ENCODE measurements around the gene ARFIP1. TPM values are rescaled to one million over a fixed set of nuclear protein-coding genes. Genes with fewer than 3 reads are reported as not detected.

ARFIP1 gene
- total and polyA plus RNA-seq, 2 donors (not counting 1 experiment from before 2014, with no cell fraction given): 11.1 to 23.5 TPM

- Mint-ChIP-seq H3K27ac (peak overlapping the region; percentile 39), H3K4me1 (peaks cover 26% of the 10 kb centered on the region), H3K27me3 (no peaks in the 10 kb centered on the region), H3K9me3 (ENCODE audit: insufficient read depth) (peaks cover 7% of the 10 kb centered on the region), H3K4me3 (peak overlapping the region; percentile 63)
- no peaks in the 10 kb centered on the region for H3K27me3 ChIP-seq (replicated peaks in 1 of 4; ENCODE audit: control extremely low read depth in 1 of 4, control insufficient read depth in 3 of 4, insufficient read depth in 4 of 4, low read length in 3 of 4)
- peak overlapping the region; percentile 49 for H2AFZ ChIP-seq (ENCODE audit: insufficient read depth, low read depth, low read length, poor library complexity, severe bottlenecking)
- no CpG with 5 or more reads among the region's 4 CpGs for WGBS (ENCODE audit: insufficient coverage)
- H3K79me2 ChIP-seq (ENCODE audit: control insufficient read depth, insufficient read depth, low read length): peaks cover 28% of the 10 kb centered on the region
- no peaks in the 10 kb centered on the region for H3K36me3 ChIP-seq (replicated peaks in 1 of 2; ENCODE audit: control extremely low read depth in 1 of 2, control insufficient read depth in 1 of 2, extremely low read depth in 1 of 2, insufficient read depth in 2 of 2, low read length in 1 of 2)
- ATAC-seq (ENCODE audit: low read depth): peak; percentile 84
- peaks cover 9% of the 10 kb centered on the region for H4K20me1 ChIP-seq (ENCODE audit: control insufficient read depth, insufficient read depth, low read length, poor library complexity, severe bottlenecking)
- no peak for TF ChIP-seq EZH2 (IDR thresholded peaks at IDR 0.05; ENCODE audit: borderline replicate concordance, insufficient read depth, low read depth, low read length, poor library complexity, severe bottlenecking)
- TF ChIP-seq, protein P1, sequence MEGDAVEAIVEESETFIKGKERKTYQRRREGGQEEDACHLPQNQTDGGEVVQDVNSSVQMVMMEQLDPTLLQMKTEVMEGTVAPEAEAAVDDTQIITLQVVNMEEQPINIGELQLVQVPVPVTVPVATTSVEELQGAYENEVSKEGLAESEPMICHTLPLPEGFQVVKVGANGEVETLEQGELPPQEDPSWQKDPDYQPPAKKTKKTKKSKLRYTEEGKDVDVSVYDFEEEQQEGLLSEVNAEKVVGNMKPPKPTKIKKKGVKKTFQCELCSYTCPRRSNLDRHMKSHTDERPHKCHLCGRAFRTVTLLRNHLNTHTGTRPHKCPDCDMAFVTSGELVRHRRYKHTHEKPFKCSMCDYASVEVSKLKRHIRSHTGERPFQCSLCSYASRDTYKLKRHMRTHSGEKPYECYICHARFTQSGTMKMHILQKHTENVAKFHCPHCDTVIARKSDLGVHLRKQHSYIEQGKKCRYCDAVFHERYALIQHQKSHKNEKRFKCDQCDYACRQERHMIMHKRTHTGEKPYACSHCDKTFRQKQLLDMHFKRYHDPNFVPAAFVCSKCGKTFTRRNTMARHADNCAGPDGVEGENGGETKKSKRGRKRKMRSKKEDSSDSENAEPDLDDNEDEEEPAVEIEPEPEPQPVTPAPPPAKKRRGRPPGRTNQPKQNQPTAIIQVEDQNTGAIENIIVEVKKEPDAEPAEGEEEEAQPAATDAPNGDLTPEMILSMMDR (IDR thresholded peaks at IDR 0.05): no peak
- peak overlapping the region in 4 of 5 experiments; percentile 7 to 45 (median 19) for H3K4me3 ChIP-seq (ENCODE audit: control extremely low read depth in 1 of 5, extremely low read depth in 1 of 5, insufficient read depth in 1 of 5, low read depth in 2 of 5, low read length in 4 of 5)
- ChIA-PET POLR2A (no interaction called here), CTCF (interaction anchor here (7.0 to 7.4 kb wide), 2 partner anchors 233 to 276 kb away, joined by 154 to 167 read pairs; no protein-coding TSS in a partner anchor)
- peak overlapping the region; percentile 46 to 86 for H3K27ac ChIP-seq (ENCODE audit: low read length in 2 of 2)
- H3K9ac ChIP-seq (ENCODE audit: low read length): peak overlapping the region; percentile 40
- DNase-seq: peak; percentile 77
- H3K4me2 ChIP-seq (replicated peaks; ENCODE audit: low read depth, low read length, poor library complexity, severe bottlenecking): peak overlapping the region; percentile 67
- peaks cover 5 to 23% (median 20%) of the 10 kb centered on the region in 3 donors for H3K9me3 ChIP-seq (ENCODE audit: control extremely low read depth in 1 of 3, control insufficient read depth in 2 of 3, insufficient read depth in 1 of 3, low read length in 2 of 3)
- peaks cover 21 to 23% of the 10 kb centered on the region in 2 donors for H3K4me1 ChIP-seq (ENCODE audit: control insufficient read depth in 2 of 2, insufficient read depth in 2 of 2, low read length in 2 of 2)
- intact Hi-C loops (cut with micrococcal nuclease): no loop called here
Measured at GRCh38 chr4:152850377-152850776, 70.6 kb downstream of the ARFIP1 start.

GRCh38 chr4:152851226-152851625, 71.5 kb downstream of the ARFIP1 start:
- Histone ChIP-seq H3K9ac (ENCODE audit: low read length) (no peak overlapping the region), H3K4me2 (replicated peaks; ENCODE audit: low read depth, low read length, poor library complexity, severe bottlenecking) (peak overlapping the region; percentile 67), H3K27ac (ENCODE audit: low read length in 2 of 2) (peak overlapping the region in 1 of 2 donors; percentile 86), H3K9me3 (ENCODE audit: control extremely low read depth in 1 of 3, control insufficient read depth in 2 of 3, insufficient read depth in 1 of 3, low read length in 2 of 3) (peaks cover 5 to 24% (median 23%) of the 10 kb centered on the region in 3 donors), H3K27me3 (replicated peaks in 1 of 4; ENCODE audit: control extremely low read depth in 1 of 4, control insufficient read depth in 3 of 4, insufficient read depth in 4 of 4, low read length in 3 of 4) (no peaks in the 10 kb centered on the region), H3K79me2 (ENCODE audit: control insufficient read depth, insufficient read depth, low read length) (peaks cover 34% of the 10 kb centered on the region), H3K4me1 (ENCODE audit: control insufficient read depth in 2 of 2, insufficient read depth in 2 of 2, low read length in 2 of 2) (peaks cover 21 to 23% of the 10 kb centered on the region in 2 donors), H2AFZ (ENCODE audit: insufficient read depth, low read depth, low read length, poor library complexity, severe bottlenecking) (peak overlapping the region; percentile 7), H3K4me3 (ENCODE audit: control extremely low read depth in 1 of 5, extremely low read depth in 1 of 5, insufficient read depth in 1 of 5, low read depth in 2 of 5, low read length in 4 of 5) (peak overlapping the region in 1 of 5 experiments; percentile 45), H3K36me3 (replicated peaks in 1 of 2; ENCODE audit: control extremely low read depth in 1 of 2, control insufficient read depth in 1 of 2, extremely low read depth in 1 of 2, insufficient read depth in 2 of 2, low read length in 1 of 2) (no peaks in the 10 kb centered on the region), H4K20me1 (ENCODE audit: control insufficient read depth, insufficient read depth, low read length, poor library complexity, severe bottlenecking) (peaks cover 9% of the 10 kb centered on the region)
- POLR2A ChIA-PET: no interaction called here
- ATAC-seq (ENCODE audit: low read depth): no peak
- Mint-ChIP-seq H3K9me3 (ENCODE audit: insufficient read depth) (peaks cover 7% of the 10 kb centered on the region), H3K27me3 (no peaks in the 10 kb centered on the region), H3K4me3 (no peak overlapping the region), H3K4me1 (peaks cover 26% of the 10 kb centered on the region), H3K27ac (no peak overlapping the region)
- no peak for DNase-seq
- TF ChIP-seq, protein P1 (IDR thresholded peaks at IDR 0.05): no peak
- no peak for TF ChIP-seq EZH2 (IDR thresholded peaks at IDR 0.05; ENCODE audit: borderline replicate concordance, insufficient read depth, low read depth, low read length, poor library complexity, severe bottlenecking)
- CTCF ChIA-PET: interaction anchor here (7.0 to 7.4 kb wide), 2 partner anchors 232 to 275 kb away, joined by 154 to 167 read pairs; no protein-coding TSS in a partner anchor
- intact Hi-C loops (cut with micrococcal nuclease): no loop called here
- WGBS (ENCODE audit: insufficient coverage): 100% methylated on average over 1 of the region's 1 CpG
